NCI-H146 treated with DMSO at 0.1 percent for 48 hours (cell line): ENCODE data around the gene PKIB.
A peak's percentile ranks its signal among the peaks of the same experiment; 100 is the strongest.

ENCODE experiments used
- DNase-seq: peaks from one replicate; lab custom pipeline; 2025; ENCODE audit not compliant: unreplicated experiment; lab: John Stamatoyannopoulos, UW

The PKIB gene

DNA sequence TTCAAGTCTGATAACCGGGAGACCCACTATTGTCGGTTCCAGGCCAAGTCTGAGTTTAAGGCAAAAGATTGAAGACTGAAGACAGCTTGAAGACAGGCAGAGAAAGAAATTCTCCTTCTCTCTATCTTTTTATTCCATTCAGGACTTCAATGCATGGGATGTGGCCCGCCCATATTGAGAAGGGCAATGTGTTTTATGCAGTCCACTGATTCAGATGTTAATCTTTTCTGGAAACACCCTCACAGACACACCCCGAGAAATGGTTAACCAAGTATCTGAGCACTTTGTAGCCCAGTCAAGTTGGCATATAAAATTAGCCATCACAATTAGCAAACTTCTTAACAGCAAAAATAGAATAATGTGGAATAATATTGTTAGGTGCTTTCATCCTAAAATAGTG lies 93.9 kb downstream of the PKIB start:
- no peak for DNase-seq

DNA sequence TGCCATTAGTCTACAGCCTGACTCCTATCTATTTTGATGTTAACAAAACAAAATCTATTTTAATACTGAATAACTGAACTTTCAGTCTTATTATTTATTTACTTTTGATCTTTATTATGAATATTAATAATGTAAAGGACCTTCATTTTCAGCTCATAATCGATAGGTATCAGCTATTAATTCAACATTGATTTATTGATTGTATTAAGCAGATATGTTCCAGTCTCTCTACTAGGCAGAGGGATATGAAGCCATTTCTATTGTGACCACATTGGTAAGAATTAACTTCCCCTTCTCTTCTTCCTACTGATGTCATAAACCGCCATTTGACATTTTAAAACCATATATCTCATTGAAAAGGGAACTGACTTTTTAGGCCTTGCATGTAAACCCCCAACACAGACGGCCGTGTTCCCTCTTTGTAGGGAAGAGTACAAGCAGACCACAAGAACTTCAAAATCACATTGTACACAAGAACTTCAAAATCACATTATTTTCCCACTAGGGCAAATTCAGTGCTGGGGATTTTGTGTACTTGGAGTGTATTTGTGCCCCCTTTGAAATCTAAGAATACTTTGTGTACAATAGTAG lies 99.8 kb downstream of the PKIB start:
- no peak for DNase-seq

DNA sequence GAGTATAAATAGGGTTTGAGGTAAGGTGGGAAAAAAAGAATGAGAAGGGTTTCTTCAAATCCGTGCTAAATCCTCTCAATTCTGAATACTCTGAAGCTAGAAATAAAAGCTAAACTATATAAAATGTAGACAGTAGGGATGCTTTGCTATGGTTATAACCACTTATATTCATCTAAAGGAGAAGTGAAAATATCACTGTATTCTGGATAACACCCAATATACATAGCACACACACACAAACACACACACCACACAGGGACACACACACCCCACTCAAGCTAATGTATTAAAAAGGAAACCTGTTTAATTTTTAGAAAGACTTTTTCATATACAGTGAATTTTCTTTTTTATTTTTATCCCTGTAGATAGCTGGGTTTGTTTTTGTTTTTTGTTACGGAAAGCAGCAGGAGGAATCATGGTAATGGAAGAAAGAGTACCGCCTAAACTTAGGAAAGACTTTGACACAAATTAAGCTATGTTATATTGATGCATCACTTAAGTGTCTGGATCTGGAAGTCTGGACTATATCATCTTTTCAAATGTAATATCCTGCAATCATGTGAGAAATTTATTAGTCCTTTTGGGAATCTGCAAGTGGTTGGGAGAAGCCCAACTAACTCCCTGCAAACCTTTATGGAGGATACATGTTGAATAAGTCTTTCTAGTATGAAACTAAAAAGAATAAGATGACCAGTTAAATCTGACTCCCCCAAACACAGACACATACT lies 100.9 kb downstream of the PKIB start:
- DNase-seq: no peak

DNA sequence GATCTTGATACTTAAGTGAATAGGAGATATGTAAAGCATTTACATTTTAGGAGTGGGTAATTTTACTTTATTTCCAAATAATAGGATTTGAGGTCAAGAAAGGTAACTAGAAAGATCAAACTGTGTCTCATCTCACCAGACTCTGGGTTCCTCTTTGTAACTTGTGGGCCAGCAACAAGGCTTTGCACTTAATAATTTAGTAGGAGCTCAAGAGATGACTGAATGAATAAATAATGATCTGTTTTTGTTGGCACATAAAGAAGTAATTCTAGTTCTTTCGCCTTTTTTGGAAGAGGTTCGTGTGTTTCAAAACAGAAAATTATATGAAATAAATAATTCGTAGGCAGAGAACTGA lies 101.9 kb downstream of the PKIB start:
- DNase-seq: no peak

DNA sequence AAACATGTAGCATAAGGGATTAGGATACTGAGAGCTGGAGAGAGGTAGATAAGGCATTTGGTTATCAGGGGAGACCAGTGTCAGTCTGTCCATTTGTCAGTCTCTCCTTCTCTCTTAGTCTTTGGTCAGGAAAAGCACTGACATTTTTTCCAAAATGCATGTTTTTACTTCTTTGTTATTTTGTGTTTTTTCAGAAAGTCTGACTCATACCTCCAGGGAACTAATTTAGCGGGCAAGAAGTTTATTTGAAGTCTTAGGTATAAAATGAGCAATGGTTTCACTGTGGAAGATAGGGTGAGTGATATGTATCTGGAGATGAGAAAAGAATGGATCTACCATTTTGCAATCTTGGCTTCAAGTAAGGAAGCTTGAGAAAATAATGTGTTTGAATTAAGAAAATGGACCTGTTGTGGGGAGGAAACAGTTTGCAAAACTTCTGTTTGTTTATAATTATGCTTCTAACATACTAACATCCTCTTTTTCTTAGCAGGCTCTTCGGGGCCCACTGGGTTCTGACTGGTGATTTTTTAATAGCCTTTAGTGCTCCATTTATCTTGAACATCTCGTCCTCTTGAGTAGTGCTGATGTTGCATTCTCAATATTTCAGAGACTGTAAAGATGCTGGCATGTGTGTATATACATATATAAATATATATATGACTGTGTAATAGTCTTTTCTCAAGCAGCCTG lies 102.4 kb downstream of the PKIB start:
- no peak for DNase-seq

DNA sequence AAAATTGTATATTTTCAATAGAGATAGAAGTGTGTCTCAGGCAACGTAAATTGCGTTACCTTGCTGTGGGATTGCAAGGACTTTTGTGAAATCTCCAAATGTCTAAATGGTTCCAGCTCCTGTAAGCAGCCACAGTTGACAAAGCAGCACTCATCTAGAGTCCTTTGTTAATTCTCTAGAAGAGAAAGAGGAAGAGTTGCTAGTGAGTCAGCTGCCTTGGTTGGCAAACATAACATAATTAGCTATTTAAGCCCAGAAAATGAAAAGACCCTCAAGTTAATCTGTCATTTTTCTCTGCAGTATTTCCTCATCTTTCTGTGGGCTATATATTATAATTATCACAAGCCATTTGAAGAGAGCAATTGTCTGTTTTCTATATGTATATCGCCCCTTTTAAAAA lies 102.9 kb downstream of the PKIB start:
- peak; percentile 92 for DNase-seq

DNA sequence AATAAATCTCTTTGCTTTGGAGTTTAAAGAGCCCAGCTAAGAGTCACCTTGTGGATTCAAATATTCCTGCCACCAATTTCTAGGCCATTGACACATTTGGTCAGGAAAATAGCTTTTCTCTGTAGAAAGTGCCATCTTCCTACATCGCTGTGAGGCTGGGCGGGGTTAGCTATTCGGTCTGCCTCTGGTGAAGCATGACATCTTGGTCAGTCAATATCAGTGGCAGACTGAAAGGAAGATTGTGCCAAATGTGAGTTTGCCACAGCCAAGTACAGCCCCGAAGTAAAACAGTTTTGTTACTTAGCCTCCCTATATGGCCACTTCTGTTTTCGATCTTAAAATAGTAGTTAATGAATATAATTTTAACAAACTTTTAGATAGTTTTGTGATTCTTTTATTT lies 103.9 kb downstream of the PKIB start:
- DNase-seq: no peak

DNA sequence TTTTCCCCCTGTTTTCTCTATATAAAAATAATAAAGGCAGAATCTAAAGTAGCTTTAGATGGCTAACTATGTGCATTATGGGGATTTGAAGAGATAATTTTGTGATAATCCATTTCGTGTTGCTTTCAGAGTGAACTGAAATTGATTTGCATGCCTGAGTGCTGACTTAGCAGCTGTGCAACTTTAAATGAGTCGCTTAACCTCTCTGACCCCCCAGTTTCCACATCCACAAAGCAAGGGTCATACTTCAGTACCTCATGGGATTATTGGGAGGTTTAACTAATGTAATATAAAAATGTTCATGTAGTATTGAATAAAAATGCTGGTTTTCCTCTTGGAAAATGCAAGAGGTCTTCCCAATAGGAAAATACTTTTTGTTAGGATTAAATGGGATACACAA lies 105.5 kb downstream of the PKIB start:
- DNase-seq: no peak

DNA sequence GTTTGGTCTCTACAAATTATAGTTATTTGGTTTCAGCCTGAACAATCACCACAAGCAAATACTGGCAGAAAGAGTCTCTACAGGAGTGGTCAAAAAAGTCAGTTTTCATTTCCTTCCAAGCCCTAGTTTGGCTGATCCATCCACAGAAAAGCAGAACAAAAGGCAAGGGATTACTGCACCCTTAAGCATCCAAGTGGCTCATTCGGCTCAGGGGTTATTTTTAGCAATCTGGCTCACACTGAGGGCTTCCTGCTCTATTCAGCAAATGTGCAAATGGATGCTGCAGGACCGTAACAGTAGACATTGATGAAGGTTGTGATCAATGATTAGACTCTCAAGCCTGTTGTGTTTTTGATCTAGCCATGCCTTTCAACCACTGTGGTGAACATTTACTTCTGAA lies 107.1 kb downstream of the PKIB start:
- DNase-seq: peak; percentile 96

DNA sequence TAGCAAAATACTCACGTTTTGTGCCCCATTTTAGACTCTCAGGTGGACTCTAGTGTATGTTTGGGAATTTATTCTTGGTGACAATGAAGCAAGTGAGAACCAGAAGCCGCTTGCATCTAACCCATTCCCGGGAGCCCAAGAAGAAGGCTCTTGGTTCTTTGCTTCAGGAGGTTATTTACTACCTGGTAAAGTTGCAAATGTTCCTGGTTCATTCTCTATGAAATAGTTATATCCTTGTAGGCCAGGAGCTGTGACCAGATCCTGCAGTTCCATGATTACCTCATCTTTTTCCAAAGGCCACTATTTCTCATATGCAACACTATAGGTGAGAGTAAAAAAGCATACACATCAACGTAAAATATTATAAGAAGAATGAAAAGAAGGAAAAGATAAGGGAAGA lies 108.4 kb downstream of the PKIB start:
- DNase-seq: peak; percentile 90

DNA sequence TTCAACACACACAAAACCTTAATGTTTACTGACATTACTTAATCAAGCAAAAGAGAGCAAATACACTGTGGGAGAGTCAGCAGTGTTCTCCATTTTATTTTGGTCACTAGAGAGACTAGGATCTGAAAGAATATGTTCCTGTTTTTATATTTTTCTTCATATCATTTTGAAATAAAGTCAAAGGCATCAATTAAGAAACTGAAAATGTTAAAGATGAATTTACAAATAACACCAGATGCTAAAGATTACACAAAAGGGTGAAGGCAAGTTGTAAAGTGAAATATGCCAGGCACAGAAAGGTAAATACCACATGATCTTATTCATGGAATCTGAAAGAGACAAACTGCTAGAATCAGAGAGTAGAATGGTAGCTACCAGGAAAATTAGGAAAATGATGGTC lies 109.0 kb downstream of the PKIB start:
- peak; percentile 97 for DNase-seq

DNA sequence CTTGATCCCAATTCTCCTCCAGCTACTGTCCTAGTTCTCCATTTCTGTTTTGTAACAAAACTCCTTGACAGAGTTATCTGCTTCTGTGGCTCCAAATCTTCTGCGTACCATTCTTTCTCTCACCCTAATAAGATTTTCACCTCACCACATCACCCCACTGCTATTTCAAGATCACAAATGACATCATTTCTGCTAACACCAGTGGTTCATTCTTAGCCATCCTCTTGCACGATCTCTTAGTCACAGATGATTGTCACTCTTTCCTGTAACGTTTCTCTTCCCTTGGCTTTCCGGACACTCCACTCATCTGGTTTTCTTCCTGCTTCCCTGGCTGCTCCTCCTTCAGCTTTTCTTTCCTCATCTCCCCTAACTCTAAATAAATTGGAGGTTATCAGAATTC lies 112.5 kb downstream of the PKIB start:
- no peak for DNase-seq

DNA sequence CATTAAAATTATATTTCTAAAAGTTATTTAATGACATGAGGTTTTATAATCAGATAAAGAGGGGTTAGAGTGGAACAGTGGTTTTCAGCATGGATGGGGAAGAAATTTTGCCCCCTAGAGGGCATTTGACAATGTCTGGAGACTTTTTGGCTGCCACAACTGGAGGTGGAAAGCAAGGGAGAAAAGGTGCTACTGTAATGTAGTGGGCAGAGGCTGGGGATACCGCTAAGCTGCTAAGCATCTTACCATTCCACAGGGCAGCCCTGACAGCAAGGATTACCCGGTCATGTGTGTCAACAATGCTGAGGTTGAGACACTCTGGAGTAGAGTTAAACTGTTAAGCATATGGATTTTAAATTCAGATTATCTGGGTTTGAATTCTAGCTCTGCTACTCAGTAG lies 116.4 kb downstream of the PKIB start:
- peak; percentile 54 for DNase-seq

DNA sequence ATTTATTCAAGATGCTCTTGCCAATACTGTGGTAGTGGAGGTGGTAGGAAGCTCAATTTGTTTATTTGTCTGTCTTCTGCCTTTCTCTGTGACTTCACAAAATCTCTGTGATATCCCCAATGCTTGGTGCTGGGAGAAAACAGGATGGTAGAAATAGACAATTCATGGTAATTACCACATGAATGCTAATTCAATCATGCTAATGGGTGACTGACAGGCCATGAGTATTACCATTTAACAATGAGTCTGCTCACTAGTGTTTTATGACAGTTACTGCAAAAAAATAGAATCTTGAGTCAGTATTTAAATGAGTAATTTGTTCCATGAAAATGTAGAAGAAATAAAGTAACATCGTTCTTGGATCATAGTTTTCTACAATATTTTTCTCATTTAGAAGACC lies 117.0 kb downstream of the PKIB start:
- DNase-seq: no peak

DNA sequence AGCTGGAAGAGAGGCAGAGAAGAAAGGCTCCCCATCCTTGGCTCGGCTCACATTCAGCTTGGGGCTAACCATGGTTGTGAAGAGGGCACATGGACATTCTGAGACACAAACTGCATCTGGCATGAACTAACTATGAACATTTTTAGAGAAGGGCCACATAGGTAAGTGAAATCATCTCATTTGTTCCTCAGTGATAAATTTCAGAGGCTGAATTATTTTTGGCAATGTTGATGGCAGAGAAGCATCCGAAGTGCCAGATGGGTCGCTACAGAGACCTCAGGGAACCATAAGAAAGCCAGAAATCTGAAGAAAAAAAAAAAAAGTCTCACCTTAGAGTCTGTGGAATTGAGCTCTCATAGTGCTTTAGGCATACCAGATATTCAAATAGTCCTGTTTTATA lies 120.1 kb downstream of the PKIB start:
- DNase-seq: no peak

DNA sequence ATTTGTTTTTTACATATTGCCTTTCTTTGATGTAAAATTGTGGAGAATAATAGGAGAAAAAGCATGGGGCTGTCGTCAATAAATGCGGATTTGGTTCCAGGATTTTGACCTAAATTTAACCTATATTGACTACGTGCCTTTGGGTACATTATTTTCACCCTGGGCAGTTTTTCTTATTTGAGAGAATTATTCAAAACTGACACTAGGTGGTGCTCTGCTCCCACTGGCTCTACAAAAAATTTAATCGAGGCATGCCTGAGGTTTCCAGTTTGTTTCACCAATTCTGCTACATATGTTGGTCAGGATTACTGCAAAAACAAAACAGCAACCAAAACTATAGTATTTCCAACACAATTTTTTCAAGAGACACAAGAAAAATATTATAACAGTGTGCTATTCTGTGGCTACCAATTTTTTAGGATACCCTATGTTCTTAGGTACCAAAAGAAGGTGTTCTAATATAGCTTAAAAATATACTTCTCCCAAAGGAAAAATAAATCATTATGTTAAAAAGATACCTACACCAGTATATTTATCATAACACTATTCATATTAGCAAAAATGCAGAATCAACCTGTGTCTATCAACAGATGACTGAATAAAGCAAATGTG lies 120.7 kb downstream of the PKIB start:
- DNase-seq: peak; percentile 76

DNA sequence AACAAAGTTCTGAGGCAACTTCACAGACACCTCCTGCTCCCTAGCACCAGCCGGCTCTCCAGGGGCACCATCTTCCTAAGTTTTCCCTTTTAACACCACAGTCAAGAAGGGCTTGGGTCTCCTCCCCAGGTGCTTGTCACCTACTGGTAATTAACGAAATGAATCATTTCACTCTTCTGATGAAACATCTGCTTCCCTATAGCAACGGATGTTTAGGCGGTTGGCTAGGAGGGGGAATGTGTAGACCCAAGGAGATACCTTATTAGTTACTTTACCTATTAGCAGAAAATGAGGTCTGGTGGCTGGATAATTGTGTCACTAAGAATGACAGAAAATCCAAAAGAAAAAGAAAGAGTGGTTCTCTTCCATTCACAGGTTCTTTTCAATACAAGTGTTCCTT lies 123.1 kb downstream of the PKIB start:
- peak; percentile 89 for DNase-seq

DNA sequence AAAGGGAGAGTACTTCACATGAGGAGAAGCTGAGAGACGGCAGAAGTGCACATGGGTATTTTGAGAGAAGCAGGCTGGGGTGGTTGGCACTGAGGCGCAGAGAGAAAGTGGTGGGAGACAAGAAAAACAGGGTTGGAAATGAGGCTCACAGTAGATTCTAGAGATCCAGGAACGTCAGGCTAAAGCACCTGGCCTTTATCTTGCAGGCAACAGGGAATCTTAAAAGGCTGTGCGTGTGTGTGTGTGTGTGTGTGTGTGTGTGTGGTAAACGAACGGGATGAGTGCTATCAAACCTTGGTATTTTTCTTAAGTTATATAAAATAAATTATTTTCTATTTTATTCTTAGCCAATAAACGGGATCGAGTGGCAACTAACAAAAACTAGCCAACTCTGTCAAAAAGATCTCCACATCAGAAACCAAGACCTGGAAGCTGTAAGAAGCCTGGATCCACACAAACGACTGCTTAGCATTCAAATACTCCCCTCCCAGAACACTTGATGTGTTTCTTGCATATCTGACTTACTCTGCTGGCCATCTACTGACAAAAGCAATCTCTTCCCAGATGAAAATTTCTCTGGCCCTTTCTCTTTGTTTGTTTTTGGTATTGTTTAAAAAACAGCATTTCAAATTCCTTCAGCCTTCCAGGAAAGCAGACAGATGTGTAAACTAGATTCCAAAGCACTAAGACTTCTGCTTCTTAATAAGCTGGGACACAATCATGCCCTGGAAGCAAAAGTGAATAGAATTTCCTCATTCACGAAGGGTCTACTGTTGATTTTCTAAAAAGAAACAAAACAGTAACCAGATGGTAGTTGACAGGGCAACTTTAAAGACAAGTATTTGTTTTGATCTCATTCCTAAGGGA lies 124.6 kb downstream of the PKIB start:
- DNase-seq: no peak

DNA sequence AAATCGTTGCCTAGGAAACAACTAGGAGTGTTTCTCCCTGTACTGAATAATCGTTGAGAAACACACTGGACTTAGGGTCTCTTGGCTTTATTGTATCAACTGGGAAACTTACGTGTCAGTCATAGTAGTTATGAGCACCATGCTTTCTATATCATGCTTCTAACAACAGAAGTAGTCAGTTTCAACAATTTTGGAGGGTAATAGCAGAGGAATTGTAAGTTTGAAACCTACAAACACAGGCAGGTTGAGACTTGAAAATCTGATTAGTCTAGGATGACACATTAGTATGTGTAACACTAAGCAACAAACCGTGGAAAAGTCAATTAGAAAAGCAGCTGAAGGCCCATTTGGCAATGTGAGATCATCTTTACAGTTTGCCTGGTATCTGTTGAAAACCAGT lies 125.4 kb downstream of the PKIB start:
- DNase-seq: peak; percentile 87

DNA sequence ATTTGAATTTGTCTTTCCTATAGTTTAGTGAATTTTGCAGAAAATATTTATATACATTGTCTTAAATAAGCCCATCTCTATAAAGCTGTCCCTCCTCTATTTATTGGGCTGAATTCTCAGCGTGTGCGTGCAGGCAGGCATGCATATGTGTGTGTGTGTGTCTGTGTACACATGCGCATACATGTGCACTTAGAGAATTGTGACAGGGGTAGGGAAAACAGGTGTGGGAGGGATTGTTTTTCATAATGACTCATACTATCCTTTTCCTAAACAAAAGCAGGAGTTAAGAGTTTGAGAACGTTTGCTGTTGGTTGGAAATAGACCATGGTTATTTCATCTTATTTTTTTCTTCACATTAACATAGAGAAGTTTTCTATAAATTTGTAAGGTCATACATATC lies 126.0 kb downstream of the PKIB start:
- peak; percentile 87 for DNase-seq

DNA sequence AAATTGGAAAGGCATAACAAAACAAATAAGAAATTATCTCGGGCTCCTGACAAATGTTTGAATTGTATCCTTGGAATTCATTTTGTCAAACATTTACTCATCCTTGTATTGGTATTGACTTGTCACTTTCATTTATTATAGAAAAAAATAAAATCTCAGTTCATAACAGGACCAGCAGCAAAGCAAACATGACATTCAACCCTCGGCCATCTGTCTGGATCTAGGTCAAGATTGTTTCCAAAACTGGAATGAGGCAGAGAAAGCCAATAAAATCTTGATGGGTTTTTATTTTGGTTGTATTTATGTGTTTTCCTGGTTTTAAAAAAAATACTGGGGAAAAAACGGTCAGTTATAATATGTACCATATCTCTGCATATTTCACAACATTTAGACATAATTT lies 126.4 kb downstream of the PKIB start:
- DNase-seq: peak; percentile 71
